Gastrocnemius medialis (tissue), 4 donors: Measurements from ENCODE around the gene SPATA16.

Experiments
- POLR2A ChIP-seq, 2 donors: fragments of 450-650 bp; IDR thresholded peaks; one replicate each; pipeline ENCODE4 v1.6.1; 2017; ENCODE audit warnings: antibody characterized with exemption in 2 of 2, mild to moderate bottlenecking in 2 of 2, moderate library complexity in 2 of 2
- TF ChIP-seq, protein P1 (sequence below), 5 experiments: fragments of 450-650 bp in 3 of 5; fragments of 200-600 bp in 2 of 5; sonication (generic) in 2 of 5; IDR thresholded peaks in 4 of 5; conservative IDR thresholded peaks in 1 of 5; 1 replicate in 4 of 5; 2 replicates in 1 of 5; pipeline ENCODE4 v1.5.1; 2016 to 2019; ENCODE audit warnings: antibody characterized with exemption in 5 of 5, mild to moderate bottlenecking in 3 of 5, moderate library complexity in 3 of 5

DNA sequence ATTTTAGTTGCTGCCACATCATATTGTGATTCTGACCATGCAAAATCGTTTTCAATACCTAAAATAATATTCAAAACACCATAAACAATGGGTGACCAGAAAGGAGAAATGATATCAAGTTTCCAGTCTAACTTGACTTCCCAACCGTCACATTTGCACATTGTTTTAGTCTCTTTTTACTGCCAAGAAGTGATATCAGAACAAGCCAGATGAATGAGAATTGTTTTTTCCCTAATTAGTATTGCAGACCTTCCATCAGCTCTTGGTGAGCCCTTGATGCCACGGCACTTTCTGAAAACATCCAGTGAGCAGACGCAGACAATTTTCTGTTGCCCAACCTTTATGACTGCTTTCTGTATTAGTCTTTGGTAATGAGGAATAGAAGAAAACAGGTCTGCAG is 62.5 kb downstream of the SPATA16 start:
- TF ChIP-seq, protein P1, sequence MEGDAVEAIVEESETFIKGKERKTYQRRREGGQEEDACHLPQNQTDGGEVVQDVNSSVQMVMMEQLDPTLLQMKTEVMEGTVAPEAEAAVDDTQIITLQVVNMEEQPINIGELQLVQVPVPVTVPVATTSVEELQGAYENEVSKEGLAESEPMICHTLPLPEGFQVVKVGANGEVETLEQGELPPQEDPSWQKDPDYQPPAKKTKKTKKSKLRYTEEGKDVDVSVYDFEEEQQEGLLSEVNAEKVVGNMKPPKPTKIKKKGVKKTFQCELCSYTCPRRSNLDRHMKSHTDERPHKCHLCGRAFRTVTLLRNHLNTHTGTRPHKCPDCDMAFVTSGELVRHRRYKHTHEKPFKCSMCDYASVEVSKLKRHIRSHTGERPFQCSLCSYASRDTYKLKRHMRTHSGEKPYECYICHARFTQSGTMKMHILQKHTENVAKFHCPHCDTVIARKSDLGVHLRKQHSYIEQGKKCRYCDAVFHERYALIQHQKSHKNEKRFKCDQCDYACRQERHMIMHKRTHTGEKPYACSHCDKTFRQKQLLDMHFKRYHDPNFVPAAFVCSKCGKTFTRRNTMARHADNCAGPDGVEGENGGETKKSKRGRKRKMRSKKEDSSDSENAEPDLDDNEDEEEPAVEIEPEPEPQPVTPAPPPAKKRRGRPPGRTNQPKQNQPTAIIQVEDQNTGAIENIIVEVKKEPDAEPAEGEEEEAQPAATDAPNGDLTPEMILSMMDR (IDR thresholded peaks at IDR 0.05 in 4 of 5, conservative IDR thresholded peaks at IDR 0.05 in 1 of 5): no peak
- TF ChIP-seq POLR2A (IDR thresholded peaks at IDR 0.05): no peak
